Activated T-cell treated with anti-CD3 and anti-CD28 coated beads, Interleukin-2, amount 50 U/mL, for 48 hours (primary cell): ENCODE measurements around the gene PADI4.

Source experiments
- DNase-seq, 2 experiments: peaks; one replicate each; pipeline ENCODE4 v3.0.0-alpha.2; 2020

Gene PADI4

GRCh38 chr1:17350928-17351446 is 43.0 kb downstream of the PADI4 start:
- DNase-seq = no peak

- no peak for DNase-seq
Measured at GRCh38 chr1:17351598-17352324, 43.8 kb downstream of the PADI4 start.

GRCh38 chr1:17352419-17352909 is 44.5 kb downstream of the PADI4 start:
- no peak for DNase-seq

GRCh38 chr1:17355898-17356297 is 47.9 kb downstream of the PADI4 start:
- peak; percentile 51 to 54 for DNase-seq

- DNase-seq = peak; percentile 26 to 27
Measured at GRCh38 chr1:17356387-17357026, 48.5 kb downstream of the PADI4 start.

- no peak for DNase-seq
Measured at GRCh38 chr1:17358557-17358956, 50.6 kb downstream of the PADI4 start.

GRCh38 chr1:17359031-17359430 is 51.0 kb downstream of the PADI4 start:
- DNase-seq = no peak

GRCh38 chr1:17359808-17360207 is 51.8 kb downstream of the PADI4 start:
- no peak for DNase-seq

GRCh38 chr1:17360272-17360956 is 52.4 kb downstream of the PADI4 start:
- no peak for DNase-seq

- no peak for DNase-seq
Measured at GRCh38 chr1:17361687-17362086, 53.7 kb downstream of the PADI4 start.

GRCh38 chr1:17363351-17363750 is 55.4 kb downstream of the PADI4 start:
- no peak for DNase-seq

- no peak for DNase-seq
Measured at GRCh38 chr1:17363771-17364170, 55.8 kb downstream of the PADI4 start.

GRCh38 chr1:17365293-17365692 is 57.3 kb downstream of the PADI4 start:
- no peak for DNase-seq

- no peak for DNase-seq
Measured at GRCh38 chr1:17369466-17369865, 61.5 kb downstream of the PADI4 start.

- no peak for DNase-seq
Measured at GRCh38 chr1:17370618-17371017, 62.6 kb downstream of the PADI4 start.

GRCh38 chr1:17371896-17372295 is 63.9 kb downstream of the PADI4 start, which contains the start of gene PADI6:
Gene PADI6 (plus strand): TSS chr1:17372196. CDS start chr1:17372246, 50 bp downstream.
- DNase-seq = no peak

- DNase-seq = no peak
Measured at GRCh38 chr1:17372955-17373354, 65.0 kb downstream of the PADI4 start.

GRCh38 chr1:17375651-17376050 is 67.7 kb downstream of the PADI4 start:
- DNase-seq = no peak

GRCh38 chr1:17377325-17377953 is 69.4 kb downstream of the PADI4 start:
- no peak for DNase-seq

GRCh38 chr1:17381161-17381560 is 73.2 kb downstream of the PADI4 start:
- no peak for DNase-seq

- no peak for DNase-seq
Measured at GRCh38 chr1:17392199-17392740, 84.3 kb downstream of the PADI4 start.

- DNase-seq = no peak
Measured at GRCh38 chr1:17393230-17393629, 85.2 kb downstream of the PADI4 start.
